Stimulated activated CD8-positive, alpha-beta memory T cell treated with anti-CD3 and anti-CD28 coated beads, Interleukin-2, amount 100 ng/mL, for 48 hours (primary cell): ENCODE data around the gene CNIH2.
"Not testable (repeated sequence)": the region's sequence is repeated elsewhere in the genome, so short reads cannot be mapped to it uniquely, and the experiment has no call there.

ENCODE experiments used
- DNase-seq, 2 donors: peaks; one replicate each; pipeline ENCODE4 v3.0.0-alpha.2; 2020; ENCODE audit warnings: low read depth in 2 of 2

CNIH2 gene

DNA sequence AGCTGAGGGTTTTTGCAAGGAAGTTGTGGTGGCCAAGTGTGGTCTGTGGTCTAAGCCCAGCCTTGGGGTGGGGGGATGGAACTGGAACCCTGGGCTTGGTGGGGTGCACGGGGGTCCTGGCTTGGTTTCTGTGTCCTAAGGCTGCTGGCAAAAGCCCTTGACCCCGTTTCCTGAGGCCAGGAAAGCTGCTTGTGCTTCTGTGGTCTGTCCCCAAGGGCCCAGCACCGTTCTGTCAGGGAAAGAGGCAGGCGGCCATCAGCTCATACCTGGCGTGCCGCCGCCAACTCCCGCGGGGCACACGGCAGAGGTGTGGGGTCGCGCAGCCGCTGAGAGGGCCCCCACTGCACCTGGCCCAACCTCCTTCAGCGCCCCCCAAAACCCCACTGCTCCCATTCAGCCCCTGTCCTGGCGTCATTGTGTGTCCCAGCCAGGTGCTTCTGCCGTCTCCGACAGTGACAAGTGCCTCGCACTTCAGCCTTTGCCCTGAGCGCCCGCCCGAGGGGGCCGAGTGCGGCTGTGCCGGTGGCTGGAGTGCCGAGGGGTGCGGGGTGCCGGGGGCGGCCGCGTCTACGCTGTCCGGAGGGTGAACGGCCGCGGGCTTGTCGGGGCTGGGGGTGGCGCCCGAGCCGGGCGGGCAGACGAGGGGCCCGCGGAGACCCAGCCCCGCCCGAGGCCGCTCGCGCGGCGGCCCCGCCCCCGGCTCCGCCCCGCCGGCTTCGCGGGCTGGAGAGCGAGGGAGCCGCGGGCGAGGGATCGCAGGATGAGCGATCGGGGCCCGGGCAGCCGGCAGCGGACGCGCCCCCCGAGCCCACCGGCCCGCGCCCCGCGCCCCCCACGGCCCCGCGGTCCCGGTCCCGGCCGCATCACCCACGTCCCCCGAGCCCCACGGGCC is at the start of gene CNIH2:
TSS of gene CNIH2 (plus strand) at position 705 of the 892 bp plus-strand sequence. CDS start 282 bp downstream, outside the sequence.
- DNase-seq: no peak

GRCh38 chr11:66228521-66228920 is 49.5 kb upstream of the CNIH2 start:
- DNase-seq: no peak

DNA sequence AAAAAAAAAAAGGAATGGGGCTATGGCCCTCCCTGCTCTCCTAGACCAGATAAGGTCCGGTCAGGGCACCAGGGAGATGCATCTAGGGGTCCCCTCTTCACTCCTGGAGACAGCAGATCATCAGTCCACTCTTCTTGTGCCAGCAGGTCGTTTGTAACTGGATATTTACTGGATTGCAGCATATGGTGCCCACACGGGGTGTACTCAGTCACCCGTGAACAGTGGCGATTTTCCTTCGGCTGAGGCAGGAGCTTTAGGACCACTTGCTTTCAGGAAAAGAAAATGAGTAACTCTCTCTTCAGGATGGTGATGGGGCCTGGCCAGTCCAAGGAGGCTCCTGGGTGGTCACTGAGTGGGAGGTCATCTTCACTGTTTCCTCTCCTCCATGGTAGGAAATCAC is 47.8 kb upstream of the CNIH2 start:
- DNase-seq: no peak

GRCh38 chr11:66230978-66231377 is 47.0 kb upstream of the CNIH2 start:
- DNase-seq: no peak

DNA sequence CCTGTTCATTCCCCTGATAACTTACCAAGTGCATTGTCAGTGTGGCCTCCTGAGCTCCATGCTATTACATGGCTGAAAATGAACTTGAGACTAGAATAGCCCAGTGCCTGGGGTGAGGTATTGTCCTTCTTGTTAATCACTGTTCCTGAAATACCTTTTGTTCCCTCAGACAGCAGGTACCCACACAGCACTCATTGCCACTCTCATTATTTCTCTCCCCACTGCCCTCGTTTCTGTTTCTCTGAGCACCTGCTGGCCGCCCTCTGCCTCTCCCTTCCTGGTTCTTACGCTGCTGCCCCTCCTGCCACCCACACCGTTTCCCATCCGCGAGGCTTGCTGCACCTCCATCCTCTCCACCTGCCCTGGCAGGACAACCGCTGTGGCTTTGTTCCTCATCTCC is 46.4 kb upstream of the CNIH2 start:
- DNase-seq: no peak

GRCh38 chr11:66232769-66233168 is 45.2 kb upstream of the CNIH2 start:
- DNase-seq: no peak

GRCh38 chr11:66233301-66233700 is 44.7 kb upstream of the CNIH2 start:
- DNase-seq: no peak

- no peak for DNase-seq
Measured at GRCh38 chr11:66235141-66235540, 42.8 kb upstream of the CNIH2 start.

- no peak for DNase-seq
Measured at GRCh38 chr11:66237867-66238266, 40.1 kb upstream of the CNIH2 start.

DNA sequence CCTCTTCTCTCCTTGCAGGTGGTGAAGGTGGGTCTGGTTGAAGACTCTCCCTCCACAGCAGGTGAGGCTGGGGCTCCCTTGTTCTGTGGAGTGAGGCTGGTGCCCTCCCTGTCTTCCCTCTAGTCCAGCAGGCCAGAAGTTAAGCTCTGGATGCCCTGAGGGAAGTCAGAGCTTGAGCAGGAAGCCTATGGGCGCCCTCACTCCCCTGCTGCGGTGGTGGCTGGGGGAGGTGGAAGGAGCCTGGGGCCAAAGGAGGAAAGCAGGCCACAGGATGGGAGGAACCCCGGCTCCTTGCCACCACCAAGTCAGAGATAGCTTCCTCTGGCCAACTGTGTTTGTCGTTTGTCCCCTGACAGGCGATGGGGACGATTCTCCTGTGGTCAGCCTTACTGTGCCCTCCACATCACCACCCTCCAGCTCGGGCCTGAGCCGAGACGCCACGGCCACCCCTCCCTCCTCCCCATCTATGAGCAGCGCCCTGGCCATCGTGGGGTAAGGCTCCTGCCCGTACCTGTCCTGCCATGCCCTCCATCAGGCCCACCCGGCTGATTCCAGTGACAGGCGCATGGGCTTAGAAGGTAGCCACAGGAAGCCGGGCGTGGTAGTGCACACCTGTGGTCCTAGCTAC is 39.1 kb upstream of the CNIH2 start:
- DNase-seq: no peak

GRCh38 chr11:66239511-66239910 is 38.5 kb upstream of the CNIH2 start:
- no peak for DNase-seq

GRCh38 chr11:66239998-66240780 is 37.8 kb upstream of the CNIH2 start:
- DNase-seq: no peak

GRCh38 chr11:66240781-66241136 is 37.2 kb upstream of the CNIH2 start:
- DNase-seq: no peak

DNA sequence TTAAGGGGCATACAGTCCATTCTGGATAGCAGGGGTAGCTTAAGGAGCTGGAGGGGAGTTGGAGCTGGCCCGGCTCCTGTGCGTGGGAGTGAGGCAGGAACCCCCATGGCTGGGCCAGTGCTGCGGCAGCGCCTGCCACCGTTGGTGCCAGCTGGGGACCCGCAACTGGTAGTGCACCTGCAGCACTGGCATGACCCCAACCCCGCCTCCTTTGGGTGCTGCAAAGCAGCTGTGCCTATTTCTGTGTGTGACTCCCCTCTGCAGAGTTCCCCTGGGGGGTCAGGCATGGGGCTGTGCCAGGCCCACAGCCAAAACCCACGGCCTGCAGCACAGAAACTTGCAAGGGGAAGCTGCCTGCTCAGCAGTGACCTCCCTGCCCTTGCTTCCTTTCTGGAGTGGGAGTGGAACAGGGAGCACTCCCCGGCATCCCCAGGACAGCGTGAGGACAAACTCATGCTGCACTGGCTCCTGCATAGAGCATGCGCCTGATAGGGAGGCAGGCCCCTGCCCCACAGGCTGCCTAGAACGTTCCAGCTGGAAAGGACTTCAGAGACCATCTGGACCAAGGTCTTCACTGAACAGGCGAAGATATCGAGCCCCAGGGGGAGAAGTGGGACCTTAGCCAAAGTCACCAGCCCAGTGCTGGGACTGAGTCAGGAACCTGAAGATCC is 35.7 kb upstream of the CNIH2 start:
- no peak for DNase-seq

DNA sequence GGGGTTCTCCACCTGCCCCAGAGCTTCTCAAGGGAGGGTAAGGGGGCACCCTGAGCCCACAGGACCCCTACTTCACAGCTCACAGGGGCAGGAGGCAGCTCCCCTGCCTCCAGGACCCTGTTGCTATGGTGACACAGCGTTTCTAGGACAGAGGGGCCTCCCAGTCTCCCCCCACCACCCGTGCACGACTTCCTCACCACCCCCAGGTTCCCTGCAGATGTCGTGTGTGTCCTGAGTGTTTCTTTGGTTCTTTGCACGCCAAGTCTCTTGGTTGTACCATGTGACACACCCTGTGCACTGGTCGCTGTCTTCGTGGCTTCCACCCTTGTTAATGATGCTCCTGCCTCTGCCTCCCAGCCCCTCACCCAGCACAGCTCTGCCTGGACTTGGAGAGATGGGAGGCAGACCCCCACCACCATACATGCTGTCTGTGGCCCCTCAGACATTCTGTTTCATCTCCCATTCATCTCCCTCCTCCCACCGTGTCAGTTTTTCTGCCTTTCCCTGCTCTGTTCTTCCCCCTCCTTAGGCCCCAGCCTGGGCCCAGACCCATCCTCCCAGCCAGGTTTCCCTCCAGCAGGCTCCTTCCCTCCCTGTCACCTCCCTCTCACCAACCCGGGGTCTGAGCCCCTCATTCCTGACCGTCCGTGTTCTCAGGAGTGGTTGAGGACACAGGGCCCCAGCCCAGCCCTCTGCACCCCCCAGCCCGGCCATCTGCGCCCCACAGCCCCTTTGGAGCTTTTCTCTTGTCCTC is 34.0 kb upstream of the CNIH2 start:
- no peak for DNase-seq

DNA sequence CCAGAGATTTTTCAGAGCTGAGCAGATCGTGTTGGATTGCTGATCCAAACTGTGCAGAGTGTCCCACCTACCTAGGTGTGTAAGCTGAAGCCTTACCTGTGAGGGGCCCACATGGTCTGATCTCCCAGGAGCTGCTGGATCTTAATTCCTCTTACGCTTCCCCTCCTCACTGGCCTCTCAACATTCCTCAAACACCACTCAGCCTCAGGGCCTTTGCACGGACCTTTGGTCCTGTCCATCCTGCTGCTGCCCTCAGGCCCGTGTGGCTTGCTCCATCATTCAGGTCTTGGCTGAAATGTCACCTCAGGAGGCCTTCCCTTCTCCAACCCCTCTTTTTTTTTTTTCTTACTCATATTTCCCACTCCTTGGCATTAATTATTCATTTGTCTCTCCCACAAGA is 30.7 kb upstream of the CNIH2 start:
- no peak for DNase-seq

- DNase-seq: no peak
Measured at GRCh38 chr11:66247801-66248200, 30.2 kb upstream of the CNIH2 start.

GRCh38 chr11:66248903-66249302 is 29.1 kb upstream of the CNIH2 start:
- no peak for DNase-seq

GRCh38 chr11:66251809-66252208 is 26.2 kb upstream of the CNIH2 start:
- no peak for DNase-seq

- DNase-seq: not testable (repeated sequence)
Measured at GRCh38 chr11:66253081-66253480, 24.9 kb upstream of the CNIH2 start.

DNA sequence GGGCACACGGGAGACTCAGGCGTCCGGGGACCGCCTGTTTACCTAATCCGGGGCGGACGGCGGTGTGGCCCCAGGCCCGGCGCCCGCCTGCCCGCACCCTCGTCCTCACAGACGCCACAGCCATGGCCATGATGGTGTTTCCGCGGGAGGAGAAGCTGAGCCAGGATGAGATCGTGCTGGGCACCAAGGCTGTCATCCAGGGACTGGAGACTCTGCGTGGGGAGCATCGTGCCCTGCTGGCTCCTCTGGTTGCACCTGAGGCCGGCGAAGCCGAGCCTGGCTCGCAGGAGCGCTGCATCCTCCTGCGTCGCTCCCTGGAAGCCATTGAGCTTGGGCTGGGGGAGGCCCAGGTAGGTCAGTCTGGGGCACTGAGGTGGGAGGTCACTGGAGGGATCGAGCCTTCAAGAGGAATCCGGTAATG is 19.5 kb upstream of the CNIH2 start:
- no peak for DNase-seq
